K562 (cell line): ENCODE results near the gene P2RX1. TPM values are rescaled to one million over a fixed set of nuclear protein-coding genes. Genes with fewer than 3 reads are reported as not detected.

Source experiments
- ARID2 ChIP-seq: fragments of 450-650 bp; IDR thresholded peaks from 2 replicates; pipeline ENCODE4 v1.6.1; 2017; ENCODE audit warnings: antibody characterized with exemption, mild to moderate bottlenecking
- ARNT ChIP-seq, 2 experiments: fragments of 450-650 bp; IDR thresholded peaks; 2 replicates each; pipeline ENCODE4 v1.6.1; 2016; ENCODE audit warnings: mild to moderate bottlenecking in 1 of 2
- ASH1L ChIP-seq: fragments of 450-650 bp; IDR thresholded peaks from 2 replicates; pipeline ENCODE4 v1.6.1; 2018; ENCODE audit warnings: borderline replicate concordance, mild to moderate bottlenecking, low read depth; ENCODE audit not compliant: partially characterized antibody
- ELF4 ChIP-seq: fragments of 450-650 bp; formaldehyde crosslinking; IDR thresholded peaks from 2 replicates; pipeline ENCODE4 v1.4.0; 2022; ENCODE audit warnings: missing genetic modification characterization
- FOXJ2 ChIP-seq: fragments of 200-800 bp; sonication (Bioruptor generic); IDR thresholded peaks from 2 replicates; pipeline ENCODE4 v1.6.1; 2016; ENCODE audit warnings: missing genetic modification characterization, missing compliant biosample characterization
- MAFG ChIP-seq: fragments of 450-650 bp; conservative IDR thresholded peaks from 2 replicates; pipeline ENCODE4 v1.6.1; 2016; ENCODE audit warnings: missing genetic modification characterization, missing compliant biosample characterization
- NCOR1 ChIP-seq: fragments of 450-650 bp; IDR thresholded peaks from 2 replicates; pipeline ENCODE4 v1.6.1; 2016; ENCODE audit warnings: mild to moderate bottlenecking, moderate library complexity
- NR0B1 ChIP-seq: fragments of 450-650 bp; IDR thresholded peaks from one replicate; pipeline ENCODE4 v1.6.1; 2018; ENCODE audit warnings: mild to moderate bottlenecking, moderate library complexity; ENCODE audit not compliant: partially characterized antibody
- PATZ1 ChIP-seq: fragments of 250-450 bp; sonication (Bioruptor Pico); IDR thresholded peaks from 2 replicates; pipeline ENCODE4 v1.5.0; 2020; ENCODE audit warnings: mild to moderate bottlenecking, borderline replicate concordance
- PRMT5 ChIP-seq: sonication (generic); formaldehyde crosslinking; IDR thresholded peaks from 2 replicates; pipeline ENCODE4 v1.5.0; 2020; ENCODE audit warnings: missing genetic modification reagents
- RBBP5 ChIP-seq: fragments of 200-600 bp; sonication (generic); IDR thresholded peaks from 2 replicates; pipeline ENCODE4 v1.6.1; 2012; ENCODE audit warnings: borderline replicate concordance, mild to moderate bottlenecking, low read length, control low read depth, inconsistent platforms; ENCODE audit not compliant: insufficient read depth, poor library complexity, severe bottlenecking
- SMAD3 ChIP-seq: fragments of 450-650 bp; formaldehyde crosslinking; conservative IDR thresholded peaks from 2 replicates; pipeline ENCODE4 v1.4.0; 2020; ENCODE audit warnings: mild to moderate bottlenecking
- SP2 ChIP-seq: IDR thresholded peaks from 2 replicates; pipeline ENCODE4 v1.6.1; 2011; ENCODE audit warnings: mild to moderate bottlenecking, low read depth, low read length, moderate library complexity; ENCODE audit not compliant: poor library complexity, severe bottlenecking; ENCODE audit errors: extremely low read depth
- UBTF ChIP-seq, 2 experiments: IDR thresholded peaks; 2 replicates each; pipeline ENCODE4 v1.6.1; 2012; ENCODE audit warnings: improper control_type of control experiment in 2 of 2, low read depth in 2 of 2, low read length in 2 of 2, borderline replicate concordance in 1 of 2
- ZNF639 ChIP-seq, 2 experiments: fragments of 200-800 bp in 1 of 2; sonication (Bioruptor generic) in 1 of 2; sonication (generic) in 1 of 2; formaldehyde crosslinking in 1 of 2; IDR thresholded peaks in 1 of 2; conservative IDR thresholded peaks in 1 of 2; 2 replicates each; pipeline versions ENCODE4 v1.5.0 to v1.6.1; 2016 to 2020; ENCODE audit warnings: missing compliant biosample characterization in 1 of 2, missing genetic modification characterization in 1 of 2, missing genetic modification reagents in 1 of 2
- ZNF668 ChIP-seq: fragments of 250-450 bp; sonication (Bioruptor Pico); IDR thresholded peaks from 2 replicates; pipeline ENCODE4 v1.8.0; 2022; ENCODE audit warnings: mild to moderate bottlenecking, inconsistent platforms
- polyA plus RNA-seq, 8 experiments: library from polyadenylated mRNA; depleted of rRNA in 4 of 8; stranded (reverse) in 5 of 8; unstranded in 3 of 8; fragments of >200 nt; fragmentation: Nextera tagmentation in 2 of 8; fragmentation: Illumina TruSeq in 1 of 8; extraction: Ambion mirVana in 2 of 8; extraction: Trizol in 1 of 8; gene quantifications; 2 replicates each; pipeline versions ENCODE4 v1.2.1 to v1.2.3, GENCODE V29; 2011 to 2014; ENCODE audit warnings: inconsistent platforms in 1 of 8, missing spikeins in 1 of 8
- total RNA-seq, 7 experiments: library from RNA; depleted of rRNA in 6 of 7; stranded (reverse); fragments of >200 nt in 6 of 7; fragmentation: Illumina TruSeq in 2 of 7; extraction: Trizol in 2 of 7; gene quantifications; 2 replicates each; pipeline versions ENCODE4 v1.2.1 to v1.2.3, GENCODE V29; 2011 to 2021; ENCODE audit warnings: low replicate concordance in 1 of 7
- TF ChIP-seq, protein P1 (sequence below): fragments of 450-650 bp; IDR thresholded peaks from 2 replicates; pipeline ENCODE4 v1.6.1; 2017; ENCODE audit warnings: mild to moderate bottlenecking, moderate library complexity

Gene P2RX1
- total and polyA plus RNA-seq, 9 of the 15 experiments (the other 6 are each of a cell fraction or from before 2014, with no cell fraction given): 0.27 to 20.3 (median 10.3) TPM

DNA sequence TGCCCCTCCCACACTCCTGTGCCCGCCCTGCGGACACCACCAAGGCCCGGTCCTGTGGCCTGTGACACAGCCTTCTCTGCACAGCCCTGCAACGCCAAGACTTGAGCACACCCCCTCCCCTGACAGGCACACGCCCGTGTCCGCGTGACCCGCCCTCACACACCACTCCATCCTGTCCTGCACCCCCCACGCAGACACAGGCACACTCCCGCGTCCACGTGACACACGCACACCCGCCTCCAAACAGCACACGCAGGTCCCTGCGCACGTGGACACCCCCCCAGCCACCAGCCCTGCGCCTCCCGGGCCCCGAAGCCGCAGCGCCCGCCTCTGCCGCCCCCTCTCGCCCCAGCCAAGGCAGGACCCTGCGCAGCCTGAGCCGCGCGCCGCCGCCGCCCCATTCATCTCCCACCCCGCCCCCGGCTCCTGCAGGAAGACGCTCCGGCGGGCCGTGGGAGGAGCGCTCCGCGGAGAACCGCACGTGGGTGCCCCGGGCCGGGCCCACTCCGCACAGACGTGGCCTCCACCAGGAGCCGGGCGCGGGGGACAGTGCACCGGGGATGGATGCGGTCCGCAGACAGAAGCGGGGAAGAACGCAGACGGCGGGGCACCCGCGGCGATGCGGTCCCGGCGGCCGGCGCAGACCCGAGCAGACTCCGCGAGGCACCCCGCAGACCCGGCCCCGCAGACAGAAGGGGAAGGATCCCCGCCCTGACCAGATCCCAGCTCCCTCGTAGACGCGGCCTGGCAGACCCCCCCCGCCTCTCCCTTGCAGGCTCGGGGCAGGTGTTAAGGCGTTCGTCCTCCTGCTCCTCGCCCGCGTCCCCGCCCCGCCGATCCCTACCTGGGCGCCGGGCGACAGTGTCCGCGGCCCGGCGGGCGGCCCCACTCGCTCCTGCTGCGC lies 23.9 kb downstream of the P2RX1 start (continued):
- no peak for TF ChIP-seq PATZ1
- TF ChIP-seq ELF4 (CRISPR knock-in tag): no peak
- no peak for TF ChIP-seq ARID2
- no peak for TF ChIP-seq ARNT (IDR thresholded peaks at IDR 0.05)
- TF ChIP-seq FOXJ2 (tag): no peak
- TF ChIP-seq PRMT5 (CRISPR knock-in tag): no peak
- no peak for TF ChIP-seq SMAD3 (CRISPR knock-in tag)
- TF ChIP-seq NCOR1: no peak
- no peak for TF ChIP-seq RBBP5
- no peak for TF ChIP-seq UBTF (IDR thresholded peaks at IDR 0.05; ENCODE audit: borderline replicate concordance in 1 of 2, low read depth in 2 of 2, low read length in 2 of 2)
- TF ChIP-seq MAFG (tag): no peak
- TF ChIP-seq, protein P1, sequence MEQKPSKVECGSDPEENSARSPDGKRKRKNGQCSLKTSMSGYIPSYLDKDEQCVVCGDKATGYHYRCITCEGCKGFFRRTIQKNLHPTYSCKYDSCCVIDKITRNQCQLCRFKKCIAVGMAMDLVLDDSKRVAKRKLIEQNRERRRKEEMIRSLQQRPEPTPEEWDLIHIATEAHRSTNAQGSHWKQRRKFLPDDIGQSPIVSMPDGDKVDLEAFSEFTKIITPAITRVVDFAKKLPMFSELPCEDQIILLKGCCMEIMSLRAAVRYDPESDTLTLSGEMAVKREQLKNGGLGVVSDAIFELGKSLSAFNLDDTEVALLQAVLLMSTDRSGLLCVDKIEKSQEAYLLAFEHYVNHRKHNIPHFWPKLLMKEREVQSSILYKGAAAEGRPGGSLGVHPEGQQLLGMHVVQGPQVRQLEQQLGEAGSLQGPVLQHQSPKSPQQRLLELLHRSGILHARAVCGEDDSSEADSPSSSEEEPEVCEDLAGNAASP: no peak
- TF ChIP-seq SP2: no peak
- no peak for TF ChIP-seq ZNF639 (CRISPR knock-in tag; conservative IDR thresholded peaks at IDR 0.05 in 1 of 2, IDR thresholded peaks at IDR 0.05 in 1 of 2)
- no peak for TF ChIP-seq ZNF668 (CRISPR knock-in tag)
- TF ChIP-seq NR0B1: no peak
- no peak for TF ChIP-seq ASH1L
